SK-N-SH treated with all-trans-retinoic acid at 6 μM for 48 hours (cell line): ENCODE data around the gene CCL28.

Experiments
- ARNTL ChIP-seq: fragments of 450-650 bp; formaldehyde crosslinking; IDR thresholded peaks from 2 replicates; pipeline ENCODE4 v1.5.0; 2020; ENCODE audit warnings: low read depth, mild to moderate bottlenecking, moderate library complexity, borderline replicate concordance
- BACH2 ChIP-seq: fragments of 250-450 bp; sonication (Bioruptor Pico); IDR thresholded peaks from 2 replicates; pipeline ENCODE4 v1.9.0; 2021; ENCODE audit warnings: mild to moderate bottlenecking, borderline replicate concordance
- CREB5 ChIP-seq: fragments of 250-450 bp; sonication (Bioruptor Pico); IDR thresholded peaks from 2 replicates; pipeline ENCODE4 v1.5.1; 2020; ENCODE audit warnings: low read depth, mild to moderate bottlenecking, moderate library complexity
- ESRRG ChIP-seq: fragments of 250-450 bp; sonication (Bioruptor Pico); IDR thresholded peaks from 2 replicates; pipeline ENCODE4 v1.6.1; 2021; ENCODE audit warnings: mild to moderate bottlenecking
- GLIS3 ChIP-seq: fragments of 250-450 bp; sonication (Bioruptor Pico); IDR thresholded peaks from 2 replicates; pipeline ENCODE4 v1.5.0; 2020; ENCODE audit warnings: mild to moderate bottlenecking, moderate library complexity
- PPARA ChIP-seq: fragments of 250-450 bp; sonication (Bioruptor Pico); IDR thresholded peaks from 2 replicates; pipeline ENCODE4 v1.5.0; 2020; ENCODE audit warnings: mild to moderate bottlenecking, borderline replicate concordance
- RARB ChIP-seq: fragments of 250-450 bp; sonication (Bioruptor Pico); IDR thresholded peaks from 2 replicates; pipeline ENCODE4 v1.8.0; 2021; ENCODE audit warnings: mild to moderate bottlenecking, moderate library complexity
- SNAI2 ChIP-seq: fragments of 250-450 bp; sonication (Bioruptor Pico); IDR thresholded peaks from 2 replicates; pipeline ENCODE4 v1.5.0; 2020; ENCODE audit warnings: mild to moderate bottlenecking, moderate library complexity
- TCF4 ChIP-seq: fragments of 250-450 bp; sonication (Bioruptor Pico); IDR thresholded peaks from 2 replicates; pipeline ENCODE4 v1.8.0; 2021; ENCODE audit warnings: mild to moderate bottlenecking, moderate library complexity, borderline replicate concordance
- ZC3H10 ChIP-seq: fragments of 250-450 bp; sonication (Bioruptor Pico); IDR thresholded peaks from 2 replicates; pipeline ENCODE4 v1.5.1; 2021; ENCODE audit warnings: mild to moderate bottlenecking, moderate library complexity
- ZFP30 ChIP-seq: fragments of 450-650 bp; formaldehyde crosslinking; IDR thresholded peaks from 2 replicates; pipeline ENCODE4 v1.5.0; 2022; ENCODE audit warnings: mild to moderate bottlenecking, moderate library complexity
- ZNF565 ChIP-seq: fragments of 450-650 bp; formaldehyde crosslinking; conservative IDR thresholded peaks from 2 replicates; pipeline ENCODE4 v1.5.0; 2020; ENCODE audit warnings: low read depth, mild to moderate bottlenecking, moderate library complexity

GRCh38 chr5:43410414-43410813, 1.8 kb downstream of the CCL28 start:
- TF ChIP-seq PPARA (CRISPR knock-in tag) (no peak), ZC3H10 (CRISPR knock-in tag) (no peak), CREB5 (no peak), ARNTL (CRISPR knock-in tag) (no peak), GLIS3 (CRISPR knock-in tag) (no peak), RARB (no peak), ZFP30 (CRISPR knock-in tag) (no peak), BACH2 (CRISPR knock-in tag) (no peak), TCF4 (no peak), SNAI2 (CRISPR knock-in tag) (no peak), ESRRG (no peak), ZNF565 (no peak)
